KOPT-K1 (cell line): ENCODE results near the gene ANKS1B.

Source experiments
- H3K27ac ChIP-seq: fragments of 200-600 bp; sonication (generic); 2 replicates; pipeline ENCODE4 v1.5.1; 2016; ENCODE audit warnings: antibody characterized with exemption, mild to moderate bottlenecking, low read depth, low read length; ENCODE audit not compliant: poor library complexity, severe bottlenecking
- H3K36me3 ChIP-seq: fragments of 200-600 bp; sonication (generic); 2 replicates; pipeline ENCODE4 v1.5.1; 2017; ENCODE audit warnings: antibody characterized with exemption, mild to moderate bottlenecking, low read length, moderate library complexity; ENCODE audit not compliant: insufficient read depth
- H3K9me3 ChIP-seq: fragments of 200-600 bp; sonication (generic); 2 replicates; pipeline ENCODE4 v1.5.1; 2017; ENCODE audit warnings: antibody characterized with exemption, low read length, mild to moderate bottlenecking; ENCODE audit not compliant: insufficient read depth, poor library complexity, severe bottlenecking

The ANKS1B gene

DNA sequence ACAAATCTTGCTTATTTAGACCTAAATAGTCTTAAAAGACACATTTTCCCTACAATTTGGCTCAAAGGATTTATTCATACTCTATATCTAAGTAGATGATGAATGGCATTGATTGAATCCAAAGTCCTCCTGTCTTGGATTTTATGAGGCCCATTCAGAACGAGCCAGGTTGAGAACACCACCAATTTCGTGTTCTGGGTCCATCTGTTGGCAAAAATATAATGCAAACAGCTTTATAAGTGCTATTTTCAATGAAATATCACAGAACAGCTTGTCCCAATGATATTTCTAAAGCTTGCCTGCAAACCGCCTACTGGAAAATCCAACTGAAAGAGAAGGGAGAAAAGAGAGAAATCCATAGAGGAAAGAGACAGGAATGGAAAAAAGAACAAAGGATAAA is 542.0 kb downstream of the ANKS1B start:
- Histone ChIP-seq H3K9me3 (no peaks in the 10 kb centered on the region), H3K36me3 (no peaks in the 10 kb centered on the region), H3K27ac (no peak overlapping the region)

DNA sequence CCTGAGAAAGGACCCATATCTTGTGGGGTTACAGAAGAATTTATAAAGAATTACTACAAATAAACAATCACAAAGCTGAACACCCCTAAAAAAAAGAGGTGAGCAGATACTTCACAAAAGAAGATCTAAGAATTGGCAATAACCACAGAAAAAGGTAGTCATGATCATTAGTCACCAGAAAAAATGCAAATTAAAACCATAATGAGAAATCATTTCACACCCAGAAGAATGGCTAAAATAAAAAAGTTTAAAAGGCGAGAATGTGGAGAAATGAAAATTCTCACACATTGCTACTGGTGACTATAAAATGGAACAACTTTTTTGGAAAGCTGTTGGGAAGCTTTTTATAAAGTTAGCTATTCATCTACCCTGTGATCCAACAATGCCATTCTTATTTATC is 545.3 kb downstream of the ANKS1B start:
- H3K9me3 ChIP-seq: no peaks in the 10 kb centered on the region
- no peak overlapping the region for H3K27ac ChIP-seq
- H3K36me3 ChIP-seq: no peaks in the 10 kb centered on the region

- Histone ChIP-seq H3K36me3 (no peaks in the 10 kb centered on the region), H3K9me3 (no peaks in the 10 kb centered on the region), H3K27ac (no peak overlapping the region)
Observed at GRCh38 chr12:99436584-99436983, 548.2 kb downstream of the ANKS1B start.

DNA sequence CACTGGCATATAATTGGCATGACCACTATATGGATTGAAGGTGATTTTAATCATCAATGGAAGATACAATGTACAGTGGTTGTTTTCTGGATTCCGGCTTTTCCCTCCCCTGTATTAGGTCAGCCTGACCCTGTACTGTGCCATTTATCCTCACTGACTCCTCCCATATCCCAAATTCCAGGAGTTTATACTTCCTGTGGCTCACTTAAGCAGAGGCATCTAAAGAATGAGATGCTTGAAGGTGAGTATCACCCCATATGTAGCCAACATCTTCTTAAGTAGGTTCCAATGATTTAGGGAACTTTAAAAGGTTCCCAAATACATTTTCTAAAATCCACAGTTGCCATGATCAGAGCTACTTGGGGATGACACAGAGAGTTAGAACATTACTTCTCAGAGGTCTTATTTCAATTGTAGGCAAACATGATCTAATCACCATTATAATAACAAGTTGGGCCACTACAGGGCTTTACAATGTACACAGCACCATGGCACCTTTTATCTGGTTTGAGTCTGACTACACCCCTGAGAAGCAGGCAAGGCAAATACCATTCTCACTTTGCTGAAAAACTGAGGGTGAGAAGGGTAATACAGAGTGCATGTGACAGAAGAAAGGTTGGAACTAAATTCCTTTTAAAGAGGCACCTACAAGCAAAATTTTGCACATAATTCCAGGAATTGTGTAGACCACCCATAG is 549.5 kb downstream of the ANKS1B start:
- Histone ChIP-seq H3K36me3 (no peaks in the 10 kb centered on the region), H3K27ac (no peak overlapping the region), H3K9me3 (no peaks in the 10 kb centered on the region)

DNA sequence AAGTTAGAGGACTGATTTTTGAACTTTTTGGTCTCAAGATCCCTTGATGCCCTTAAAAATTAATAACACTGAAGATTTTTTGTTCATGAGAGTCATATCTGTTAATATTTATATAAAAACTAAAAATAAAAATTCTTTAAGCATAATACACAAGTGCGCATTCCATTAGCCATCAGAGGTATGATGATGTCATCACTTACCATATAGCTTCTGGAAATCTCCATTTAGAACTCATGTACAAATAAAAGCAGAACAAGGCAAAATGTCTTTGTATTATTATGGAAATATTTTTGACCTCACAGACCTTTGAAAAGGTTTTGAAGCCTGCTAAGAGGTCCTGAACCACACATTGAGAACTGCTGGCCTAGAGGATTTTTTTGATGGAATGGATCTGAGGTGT is 551.6 kb downstream of the ANKS1B start:
- H3K36me3 ChIP-seq: no peaks in the 10 kb centered on the region
- no peaks in the 10 kb centered on the region for H3K9me3 ChIP-seq
- H3K27ac ChIP-seq: no peak overlapping the region

- Histone ChIP-seq H3K9me3 (no peaks in the 10 kb centered on the region), H3K27ac (no peak overlapping the region), H3K36me3 (no peaks in the 10 kb centered on the region)
Observed at GRCh38 chr12:99431203-99431602, 553.5 kb downstream of the ANKS1B start.

DNA sequence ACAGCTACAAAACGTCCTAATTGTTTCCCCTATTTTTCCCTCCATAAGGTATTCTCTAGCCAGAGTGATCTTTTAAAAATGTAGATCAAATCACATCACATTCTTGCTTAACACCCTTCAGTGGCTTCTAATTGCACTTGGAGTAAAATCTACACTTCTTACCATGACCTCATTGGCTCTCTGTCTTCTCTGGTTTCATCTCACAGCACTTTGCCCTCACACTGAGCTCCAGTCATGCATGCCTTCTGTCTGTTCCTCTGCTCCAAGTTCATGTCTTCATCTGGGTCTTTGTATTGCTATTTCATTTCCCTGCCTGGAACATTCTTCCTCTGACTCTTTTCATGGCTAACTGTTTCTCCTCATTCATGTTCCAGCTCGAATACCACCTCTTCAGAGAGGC is 557.6 kb downstream of the ANKS1B start:
- Histone ChIP-seq H3K27ac (no peak overlapping the region), H3K9me3 (no peaks in the 10 kb centered on the region), H3K36me3 (no peaks in the 10 kb centered on the region)

DNA sequence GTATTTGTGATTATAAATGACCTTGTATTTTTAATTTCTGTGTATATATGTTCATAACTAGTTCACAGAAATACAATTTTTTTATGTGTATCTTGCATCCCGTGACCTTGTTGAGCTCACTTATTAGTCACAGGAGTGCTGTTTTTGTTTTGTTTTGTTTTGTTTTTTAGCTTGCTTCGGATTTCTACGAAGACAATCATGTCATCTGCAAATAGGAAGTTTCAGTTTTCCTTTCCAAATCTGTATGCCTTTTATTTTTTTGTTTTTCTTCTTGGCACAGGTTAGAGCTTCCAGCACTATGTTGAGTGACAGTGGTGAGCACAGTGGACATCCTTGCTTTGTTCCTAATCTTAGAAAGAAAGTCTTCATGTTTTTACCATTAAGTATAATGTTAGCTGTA is 566.4 kb downstream of the ANKS1B start:
- Histone ChIP-seq H3K27ac (no peak overlapping the region), H3K9me3 (no peaks in the 10 kb centered on the region), H3K36me3 (no peaks in the 10 kb centered on the region)

GRCh38 chr12:99413751-99414150 is 571.0 kb downstream of the ANKS1B start:
- Histone ChIP-seq H3K9me3 (no peaks in the 10 kb centered on the region), H3K36me3 (no peaks in the 10 kb centered on the region), H3K27ac (no peak overlapping the region)

GRCh38 chr12:99393763-99394162 is 591.0 kb downstream of the ANKS1B start:
- Histone ChIP-seq H3K27ac (no peak overlapping the region), H3K9me3 (no peaks in the 10 kb centered on the region), H3K36me3 (no peaks in the 10 kb centered on the region)

GRCh38 chr12:99392091-99392850 is 592.5 kb downstream of the ANKS1B start:
- no peaks in the 10 kb centered on the region for H3K36me3 ChIP-seq

GRCh38 chr12:99390707-99391106 is 594.0 kb downstream of the ANKS1B start:
- Histone ChIP-seq H3K36me3 (no peaks in the 10 kb centered on the region), H3K9me3 (no peaks in the 10 kb centered on the region), H3K27ac (no peak overlapping the region)

More at GRCh38 chr12:99392091-99392850, 592.5 kb downstream of the ANKS1B start:
- H3K27ac ChIP-seq: no peak overlapping the region
- H3K9me3 ChIP-seq: no peaks in the 10 kb centered on the region

GRCh38 chr12:99389751-99390150 is 595.0 kb downstream of the ANKS1B start:
- Histone ChIP-seq H3K27ac (no peak overlapping the region), H3K9me3 (no peaks in the 10 kb centered on the region), H3K36me3 (no peaks in the 10 kb centered on the region)

GRCh38 chr12:99388671-99389195 is 596.0 kb downstream of the ANKS1B start:
- Histone ChIP-seq H3K9me3 (no peaks in the 10 kb centered on the region), H3K27ac (no peak overlapping the region), H3K36me3 (no peaks in the 10 kb centered on the region)

DNA sequence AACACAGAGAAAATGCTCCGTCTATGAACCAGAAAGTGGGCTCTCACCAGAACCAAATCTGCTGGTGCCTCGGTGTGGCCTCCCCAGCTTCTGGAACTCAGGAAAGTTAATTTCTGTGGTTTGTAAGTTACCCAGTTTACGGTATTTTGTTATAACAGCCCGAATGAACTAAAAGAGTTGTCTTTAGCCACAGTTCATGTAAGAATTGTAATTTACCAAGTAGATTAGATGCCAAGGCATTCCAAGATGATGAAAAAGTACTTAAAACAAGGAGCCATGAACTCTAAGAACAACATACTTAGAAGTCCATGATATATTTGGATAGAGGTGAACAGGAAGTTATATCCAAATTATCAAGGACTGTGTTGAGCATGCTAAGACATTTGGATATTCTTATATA is 597.1 kb downstream of the ANKS1B start:
- no peaks in the 10 kb centered on the region for H3K36me3 ChIP-seq
- no peaks in the 10 kb centered on the region for H3K9me3 ChIP-seq
- no peak overlapping the region for H3K27ac ChIP-seq

DNA sequence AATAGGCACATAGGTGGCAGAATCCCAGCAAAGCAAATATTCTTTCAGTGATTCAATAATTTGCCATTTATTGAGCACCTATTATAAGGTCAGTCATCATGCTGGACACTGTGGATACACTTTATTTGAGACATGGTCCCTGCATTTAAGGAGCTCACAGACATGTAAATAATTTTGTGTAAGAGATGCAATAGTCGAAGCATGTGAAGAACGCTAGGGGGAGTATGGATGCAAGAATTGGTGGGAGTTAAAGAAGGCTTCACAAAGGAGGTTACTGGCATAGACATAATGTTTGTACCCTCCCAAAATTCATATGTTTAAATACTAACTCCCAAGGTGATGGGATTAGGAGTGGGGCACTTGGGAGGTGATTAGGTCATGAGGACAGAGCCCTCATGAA is 597.8 kb downstream of the ANKS1B start:
- H3K9me3 ChIP-seq: no peaks in the 10 kb centered on the region
- no peak overlapping the region for H3K27ac ChIP-seq
- no peaks in the 10 kb centered on the region for H3K36me3 ChIP-seq
